Spleen (tissue), 11 donors: ENCODE data around the gene STX4. TPM values are rescaled to one million over a fixed set of nuclear protein-coding genes. Genes with fewer than 3 reads are reported as not detected.

ENCODE experiments used
- DNase-seq: peaks from one replicate; pipeline ENCODE4 v3.0.0-alpha.2; 2020
- H3K27ac ChIP-seq, 8 donors: fragments of 200-600 bp; sonication (generic) in 7 of 8; 1 replicate in 4 of 8; 2 replicates in 4 of 8; pipeline versions ENCODE4 v1.5.0 to v1.8.0; 2016 to 2021; ENCODE audit warnings: inconsistent platforms in 4 of 8, mild to moderate bottlenecking in 4 of 8, moderate library complexity in 1 of 8
- H3K27me3 ChIP-seq, 7 donors: fragments of 200-600 bp; sonication (generic) in 6 of 7; replicated peaks in 1 of 7; 1 replicate in 4 of 7; 2 replicates in 3 of 7; pipeline versions ENCODE4 v1.5.0 to v1.8.0; 2016 to 2021; ENCODE audit warnings: inconsistent platforms in 3 of 7, mild to moderate bottlenecking in 1 of 7
- H3K36me3 ChIP-seq, 6 donors: fragments of 200-600 bp; sonication (generic) in 5 of 6; 1 replicate in 4 of 6; 2 replicates in 2 of 6; pipeline versions ENCODE4 v1.5.0 to v1.8.0; 2016 to 2021; ENCODE audit warnings: inconsistent platforms in 2 of 6
- H3K4me1 ChIP-seq, 6 donors: fragments of 200-600 bp; sonication (generic) in 5 of 6; 1 replicate in 3 of 6; 2 replicates in 3 of 6; pipeline versions ENCODE4 v1.5.0 to v1.8.0; 2016 to 2021; ENCODE audit warnings: inconsistent platforms in 3 of 6
- H3K4me3 ChIP-seq, 8 donors: fragments of 200-600 bp; sonication (generic) in 7 of 8; 1 replicate in 4 of 8; 2 replicates in 4 of 8; pipeline versions ENCODE4 v1.5.0 to v1.8.0; 2016 to 2021; ENCODE audit warnings: inconsistent platforms in 4 of 8, mild to moderate bottlenecking in 4 of 8, moderate library complexity in 2 of 8
- H3K9me3 ChIP-seq, 8 donors: fragments of 200-600 bp; sonication (generic) in 7 of 8; 1 replicate in 4 of 8; 2 replicates in 4 of 8; pipeline versions ENCODE4 v1.5.0 to v1.8.0; 2016 to 2021; ENCODE audit warnings: inconsistent platforms in 4 of 8
- POLR2A ChIP-seq, 3 donors: fragments of 450-650 bp; IDR thresholded peaks; one replicate each; pipeline ENCODE4 v1.5.1; 2017; ENCODE audit warnings: antibody characterized with exemption in 3 of 3, mild to moderate bottlenecking in 1 of 3
- POLR2AphosphoS5 ChIP-seq, 3 donors: sonication (generic); formaldehyde crosslinking; IDR thresholded peaks; one replicate each; pipeline ENCODE4 v1.5.1; 2017; ENCODE audit warnings: antibody characterized with exemption in 3 of 3
- WGBS, 5 donors: extraction: QIAGEN DNeasy Blood & Tissue Kit in 3 of 5; methylation state at CpG; one replicate each; pipeline versions ENCODE4 v1.1.5 to v1.1.7; 2013 to 2018; 5-methylcytosine and 5-hydroxymethylcytosine counted together
- intact Hi-C: fragments of 100-400 bp; cut with DNase I; formaldehyde crosslinking; loops from one replicate; pipeline ENCODE4 v1.15.0; 2023; ENCODE audit warnings: low total_unique reads
- polyA plus RNA-seq, 3 donors: library from polyadenylated mRNA; stranded (reverse); fragments of 200-250 nt; gene quantifications; one replicate each; pipeline ENCODE4 v1.2.1, GENCODE V29; 2013
- total RNA-seq, 7 donors: library from RNA; depleted of rRNA in 3 of 7; stranded (reverse); fragments of >200 nt in 3 of 7; fragmentation: NEBNext Ultra II Directional in 4 of 7; extraction: Animal tissue kit (Norgen Biotek cat#: 25700) in 4 of 7; gene quantifications; one replicate each; pipeline versions ENCODE4 v1.1.0 to v1.2.1, GENCODE V29; 2016 to 2021
- TF ChIP-seq, protein P1 (sequence below), 11 experiments: fragments of 200-600 bp in 7 of 11; fragments of 450-650 bp in 4 of 11; sonication (generic) in 4 of 11; IDR thresholded peaks in 8 of 11; conservative IDR thresholded peaks in 3 of 11; 1 replicate in 7 of 11; 2 replicates in 4 of 11; pipeline versions ENCODE4 v1.4.0 to v1.8.0; 2016 to 2021; ENCODE audit warnings: antibody characterized with exemption in 11 of 11, inconsistent platforms in 4 of 11, mild to moderate bottlenecking in 1 of 11
- donor health status: healthy with polysubstance abuse.
- donor health status: DM: no; HTN: no; CAD: no; lungs with moderate emphysema.
- donor health status: DM: no; HTN: no; CAD: no.
- donor health status: Bipolar disorder and iron deficiency.
- donor health status: healthy.
- donor health status: DM: no; HTN: no; CAD: no.
- donor health status: DM: yes; HTN: yes; CAD: no.

Gene STX4
- total and polyA plus RNA-seq, 10 donors: 54.0 to 135 (median 86.9) TPM

GRCh38 chr16:30989469-30990047 lies 43.8 kb upstream of the STX4 start:
- Histone ChIP-seq H3K36me3 (peaks cover 0 to 31% (median 7%) of the 10 kb centered on the region in 6 donors), H3K4me3 (no peak overlapping the region), H3K27ac (no peak overlapping the region), H3K27me3 (no peaks in the 10 kb centered on the region), H3K9me3 (no peaks in the 10 kb centered on the region), H3K4me1 (peaks cover 6 to 27% (median 20%) of the 10 kb centered on the region in 6 donors)
- no peak for DNase-seq
- 89 to 93% (median 89%) methylated on average over 22 to 23 of the region's 23 CpGs for WGBS, 5 donors
- TF ChIP-seq POLR2AphosphoS5 (IDR thresholded peaks at IDR 0.05) (no peak), POLR2A (IDR thresholded peaks at IDR 0.05) (no peak)
- TF ChIP-seq, protein P1, sequence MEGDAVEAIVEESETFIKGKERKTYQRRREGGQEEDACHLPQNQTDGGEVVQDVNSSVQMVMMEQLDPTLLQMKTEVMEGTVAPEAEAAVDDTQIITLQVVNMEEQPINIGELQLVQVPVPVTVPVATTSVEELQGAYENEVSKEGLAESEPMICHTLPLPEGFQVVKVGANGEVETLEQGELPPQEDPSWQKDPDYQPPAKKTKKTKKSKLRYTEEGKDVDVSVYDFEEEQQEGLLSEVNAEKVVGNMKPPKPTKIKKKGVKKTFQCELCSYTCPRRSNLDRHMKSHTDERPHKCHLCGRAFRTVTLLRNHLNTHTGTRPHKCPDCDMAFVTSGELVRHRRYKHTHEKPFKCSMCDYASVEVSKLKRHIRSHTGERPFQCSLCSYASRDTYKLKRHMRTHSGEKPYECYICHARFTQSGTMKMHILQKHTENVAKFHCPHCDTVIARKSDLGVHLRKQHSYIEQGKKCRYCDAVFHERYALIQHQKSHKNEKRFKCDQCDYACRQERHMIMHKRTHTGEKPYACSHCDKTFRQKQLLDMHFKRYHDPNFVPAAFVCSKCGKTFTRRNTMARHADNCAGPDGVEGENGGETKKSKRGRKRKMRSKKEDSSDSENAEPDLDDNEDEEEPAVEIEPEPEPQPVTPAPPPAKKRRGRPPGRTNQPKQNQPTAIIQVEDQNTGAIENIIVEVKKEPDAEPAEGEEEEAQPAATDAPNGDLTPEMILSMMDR (IDR thresholded peaks at IDR 0.05 in 8 of 11, conservative IDR thresholded peaks at IDR 0.05 in 3 of 11): no peak
- intact Hi-C loops: loop anchor here (5.0 to 10.0 kb wide), 3 partner anchors 105 to 878 kb away; partner anchors contain the start of genes VKORC1 and ZNF843

- H3K4me3 ChIP-seq: no peak overlapping the region
- H3K27ac ChIP-seq: no peak overlapping the region
- no peaks in the 10 kb centered on the region for H3K9me3 ChIP-seq
- 74 to 83% (median 76%) methylated on average over 7 to 12 of the region's 12 CpGs for WGBS, 5 donors
- peaks cover under 1 to 22% (median 15%) of the 10 kb centered on the region in 6 donors for H3K4me1 ChIP-seq
- TF ChIP-seq POLR2AphosphoS5 (IDR thresholded peaks at IDR 0.05) (no peak), POLR2A (IDR thresholded peaks at IDR 0.05) (no peak)
- TF ChIP-seq, protein P1 (IDR thresholded peaks at IDR 0.05 in 8 of 11, conservative IDR thresholded peaks at IDR 0.05 in 3 of 11): no peak
- H3K27me3 ChIP-seq: no peaks in the 10 kb centered on the region
- intact Hi-C loops: loop anchor here (5.0 kb wide), 1 partner anchor 877 kb away; no protein-coding TSS in a partner anchor
- DNase-seq: no peak
- peaks cover 0 to 29% (median 7%) of the 10 kb centered on the region in 6 donors for H3K36me3 ChIP-seq
Observed at GRCh38 chr16:30990105-30990504, 43.3 kb upstream of the STX4 start.

GRCh38 chr16:30991052-30991451 lies 42.3 kb upstream of the STX4 start:
- TF ChIP-seq POLR2AphosphoS5 (IDR thresholded peaks at IDR 0.05): no peak
- no peak for TF ChIP-seq POLR2A (IDR thresholded peaks at IDR 0.05)
- TF ChIP-seq, protein P1 (IDR thresholded peaks at IDR 0.05 in 8 of 11, conservative IDR thresholded peaks at IDR 0.05 in 3 of 11): no peak
- Histone ChIP-seq H3K4me3 (no peak overlapping the region), H3K27me3 (no peaks in the 10 kb centered on the region), H3K9me3 (no peaks in the 10 kb centered on the region), H3K36me3 (peaks cover 0 to 27% (median 7%) of the 10 kb centered on the region in 6 donors), H3K4me1 (peaks cover 0 to 13% (median 7%) of the 10 kb centered on the region in 6 donors), H3K27ac (no peak overlapping the region)
- no peak for DNase-seq
- 69 to 81% (median 71%) methylated on average over 4 to 8 of the region's 8 CpGs for WGBS, 5 donors
- intact Hi-C loops: loop anchor here (5.0 kb wide), 1 partner anchor 876 kb away; no protein-coding TSS in a partner anchor

DNA sequence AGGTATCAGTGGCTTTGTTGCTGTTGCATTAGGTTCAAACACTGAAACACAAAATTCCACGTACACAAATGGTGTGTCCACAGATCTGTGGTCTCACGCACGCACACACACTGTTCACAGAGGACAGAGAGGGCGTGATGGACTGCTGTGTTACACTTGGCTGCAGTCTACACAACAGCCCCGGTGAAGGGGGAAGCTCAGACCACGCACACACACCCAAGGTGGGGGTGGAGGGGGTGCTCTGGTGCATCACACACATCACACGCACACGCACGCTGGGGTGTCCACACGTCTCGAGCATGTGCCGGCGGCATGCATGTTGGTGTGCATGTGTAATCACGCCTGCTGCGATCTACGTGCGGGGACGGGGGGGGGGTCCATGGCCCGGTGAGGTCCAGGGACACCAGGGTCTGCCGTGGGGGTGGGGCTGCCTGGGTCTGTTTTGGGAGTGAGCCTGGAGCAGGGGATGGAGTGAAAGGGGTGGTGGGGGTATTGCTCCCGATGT lies 41.0 kb upstream of the STX4 start:
- H3K36me3 ChIP-seq: peaks cover 0 to 15% (median 7%) of the 10 kb centered on the region in 6 donors
- H3K27me3 ChIP-seq: peaks cover 0 to 6% (median 0%) of the 10 kb centered on the region in 7 donors
- intact Hi-C loops: loop anchor here (5.0 kb wide), 1 partner anchor 875 kb away; no protein-coding TSS in a partner anchor
- no peaks in the 10 kb centered on the region for H3K9me3 ChIP-seq
- H3K27ac ChIP-seq: no peak overlapping the region
- WGBS, 5 donors: 80 to 89% (median 88%) methylated on average over 15 to 21 of the region's 21 CpGs
- peaks cover 0 to 17% (median 12%) of the 10 kb centered on the region in 6 donors for H3K4me1 ChIP-seq
- no peak for TF ChIP-seq POLR2A (IDR thresholded peaks at IDR 0.05)
- no peak for TF ChIP-seq POLR2AphosphoS5 (IDR thresholded peaks at IDR 0.05)
- TF ChIP-seq, protein P1 (IDR thresholded peaks at IDR 0.05 in 8 of 11, conservative IDR thresholded peaks at IDR 0.05 in 3 of 11): no peak
- H3K4me3 ChIP-seq: no peak overlapping the region
- DNase-seq: no peak
